Activated B cell treated with CpG ODN at 0.5 μM for 24 hours (primary cell): Measurements from ENCODE around the gene SSPN. TPM values are rescaled to one million over a fixed set of nuclear protein-coding genes. Genes with fewer than 3 reads are reported as not detected.

Source experiments
- ATAC-seq: fragments of 200-7000 bp; cut with Tn5 transposase; one replicate; pipeline ENCODE4 v1.10.0; 2021; ENCODE audit warnings: low read depth, mild to moderate bottlenecking, moderate library complexity
- CTCF ChIA-PET: fragments of 350-600 bp; sonication (Branson Sonifier 250); formaldehyde crosslinking; loops from one replicate; lab custom pipeline; 2021; ENCODE audit warnings: antibody characterized with exemption; lab: Charles Lee
- POLR2A ChIA-PET: fragments of 350-600 bp; sonication (Branson Sonifier 250); formaldehyde crosslinking; loops from one replicate; lab custom pipeline; 2021; ENCODE audit warnings: antibody characterized with exemption; lab: Charles Lee
- DNase-seq: peaks from one replicate; pipeline ENCODE4 v3.0.0; 2022
- H3K27ac Mint-ChIP-seq: one replicate; pipeline ENCODE4 v1.8.0; 2020; ENCODE audit warnings: mixed read lengths
- H3K27me3 Mint-ChIP-seq: one replicate; pipeline ENCODE4 v1.8.0; 2021; ENCODE audit warnings: mixed read lengths
- H3K36me3 Mint-ChIP-seq: one replicate; pipeline ENCODE4 v1.8.0; 2021; ENCODE audit warnings: low read depth, mixed read lengths
- H3K4me1 Mint-ChIP-seq: one replicate; pipeline ENCODE4 v1.8.0; 2021; ENCODE audit warnings: mixed read lengths
- H3K4me3 Mint-ChIP-seq: one replicate; pipeline ENCODE4 v1.8.0; 2020; ENCODE audit warnings: mild to moderate bottlenecking, mixed read lengths
- H3K9me3 Mint-ChIP-seq: one replicate; pipeline ENCODE4 v1.8.0; 2020; ENCODE audit warnings: mixed read lengths
- CTCF ChIP-seq: fragments of 200-600 bp; IDR thresholded peaks from one replicate; pipeline ENCODE4 v1.8.0; 2022; ENCODE audit warnings: antibody characterized with exemption, mild to moderate bottlenecking
- intact Hi-C: fragments of 100-400 bp; cut with micrococcal nuclease; formaldehyde crosslinking; loops from one replicate; pipeline ENCODE4 v1.15.1; 2024
- total RNA-seq: library from RNA; stranded (reverse); gene quantifications from 2 replicates; pipeline ENCODE4 v1.2.3, GENCODE V29; 2022

The SSPN gene
- total RNA-seq, 1 donor from 2014 or later: 3.0 TPM

GRCh38 chr12:26158078-26158764 lies 37.2 kb upstream of the SSPN start:
- no peak for TF ChIP-seq CTCF
- peak overlapping the region; percentile 41 for H3K4me3 Mint-ChIP-seq
- peak overlapping the region; percentile 87 for H3K27ac Mint-ChIP-seq
- DNase-seq: peak; percentile 21
- peaks cover 97% of the 10 kb centered on the region for H3K4me1 Mint-ChIP-seq
- ATAC-seq: peak; percentile 12
- no peaks in the 10 kb centered on the region for H3K36me3 Mint-ChIP-seq
- no peaks in the 10 kb centered on the region for H3K27me3 Mint-ChIP-seq
- H3K9me3 Mint-ChIP-seq: no peaks in the 10 kb centered on the region
- intact Hi-C loops: no loop called here
- CTCF ChIA-PET: interaction anchor here (0.9 to 5.7 kb wide), 6 partner anchors 36 to 160 kb away, joined by 4 to 74 read pairs (median 5); partner anchors contain the start of genes BHLHE41 and SSPN
- POLR2A ChIA-PET: interaction anchor here (0.5 to 7.1 kb wide), 9 partner anchors 31 to 309 kb away, joined by 3 to 189 read pairs (median 5); partner anchors contain the start of genes BHLHE41 and SSPN

DNA sequence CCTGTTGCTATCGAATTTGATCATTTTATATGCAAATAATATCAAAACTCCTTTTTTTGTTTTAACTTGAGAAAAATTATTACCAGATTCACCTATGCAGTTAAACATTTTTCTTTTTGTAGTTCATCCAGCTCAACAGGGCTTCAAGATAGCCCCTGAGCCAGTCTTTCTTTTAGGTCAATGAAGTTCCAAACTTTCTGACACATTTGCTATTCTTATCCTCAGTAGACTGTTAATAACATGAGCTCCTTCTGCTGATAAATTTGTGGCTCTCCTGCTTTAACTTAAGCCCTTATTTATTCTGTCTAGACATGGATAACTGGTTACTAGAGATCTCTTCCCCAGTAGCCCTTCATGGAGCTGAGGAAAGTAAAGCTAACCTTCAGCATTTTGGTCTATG lies 33.2 kb upstream of the SSPN start:
- POLR2A ChIA-PET: interaction anchor here (1.0 to 3.0 kb wide), 3 partner anchors 9 to 40 kb away, joined by 3 to 10 read pairs (median 4); partner anchors contain the start of gene BHLHE41
- Mint-ChIP-seq H3K4me1 (peaks cover 68% of the 10 kb centered on the region), H3K36me3 (no peaks in the 10 kb centered on the region)

DNA sequence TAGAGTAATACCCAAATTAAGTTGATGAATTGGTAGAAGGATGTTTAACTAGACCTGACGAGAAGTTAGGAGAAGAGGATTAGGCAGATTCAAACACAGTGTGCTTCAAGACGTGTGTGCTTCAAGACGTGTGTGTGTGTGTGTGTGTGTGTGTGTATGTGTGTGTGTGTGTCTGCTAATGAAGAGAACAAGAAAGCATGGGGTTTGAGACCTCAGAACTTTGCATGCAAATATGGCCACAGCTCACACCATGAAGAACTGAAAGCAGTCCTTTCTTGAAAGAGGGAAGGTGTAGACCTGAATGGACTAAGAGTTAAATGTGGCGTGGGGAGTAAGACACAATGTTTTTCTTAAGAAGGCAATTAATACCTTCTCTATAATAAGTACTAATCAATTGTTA lies 32.5 kb upstream of the SSPN start:
- peak; percentile 74 for ATAC-seq

More for the DNA sequence above, 33.2 kb upstream of the SSPN start:
- Mint-ChIP-seq H3K9me3 (no peaks in the 10 kb centered on the region), H3K27ac (peak overlapping the region; percentile 67), H3K27me3 (no peaks in the 10 kb centered on the region), H3K4me3 (no peak overlapping the region)
- TF ChIP-seq CTCF: no peak
- DNase-seq (no peak), ATAC-seq (no peak)
- CTCF ChIA-PET: interaction anchor here (0.8 to 1.3 kb wide), 2 partner anchors 9 to 39 kb away, joined by 3 to 9 read pairs; no protein-coding TSS in a partner anchor
- intact Hi-C loops: no loop called here

GRCh38 chr12:26164118-26164517 lies 31.3 kb upstream of the SSPN start:
- Mint-ChIP-seq H3K9me3 (no peaks in the 10 kb centered on the region), H3K4me1 (peaks cover 49% of the 10 kb centered on the region), H3K27ac (no peak overlapping the region), H3K27me3 (no peaks in the 10 kb centered on the region), H3K36me3 (no peaks in the 10 kb centered on the region), H3K4me3 (no peak overlapping the region)
- CTCF ChIA-PET: interaction anchor here (1.5 to 1.8 kb wide), 2 partner anchors 23 to 45 kb away, joined by 3 to 4 read pairs; no protein-coding TSS in a partner anchor
- POLR2A ChIA-PET: interaction anchor here (3.0 kb wide), 1 partner anchor 40 kb away, joined by 10 read pairs; the partner anchor contains the start of gene BHLHE41
- DNase-seq (no peak), ATAC-seq (no peak)
- no peak for TF ChIP-seq CTCF
- intact Hi-C loops: no loop called here

More for the DNA sequence above, 32.5 kb upstream of the SSPN start:
- Mint-ChIP-seq H3K4me1 (peaks cover 61% of the 10 kb centered on the region), H3K36me3 (no peaks in the 10 kb centered on the region), H3K27me3 (no peaks in the 10 kb centered on the region), H3K27ac (peak overlapping the region; percentile 67), H3K4me3 (no peak overlapping the region), H3K9me3 (no peaks in the 10 kb centered on the region)
- CTCF ChIA-PET: interaction anchor here (0.8 to 1.3 kb wide), 2 partner anchors 9 to 40 kb away, joined by 3 to 9 read pairs; no protein-coding TSS in a partner anchor
- no peak for DNase-seq
- no peak for TF ChIP-seq CTCF
- POLR2A ChIA-PET: interaction anchor here (0.7 to 3.0 kb wide), 4 partner anchors 8 to 48 kb away, joined by 3 to 10 read pairs (median 4); partner anchors contain the start of gene BHLHE41
- intact Hi-C loops: no loop called here

DNA sequence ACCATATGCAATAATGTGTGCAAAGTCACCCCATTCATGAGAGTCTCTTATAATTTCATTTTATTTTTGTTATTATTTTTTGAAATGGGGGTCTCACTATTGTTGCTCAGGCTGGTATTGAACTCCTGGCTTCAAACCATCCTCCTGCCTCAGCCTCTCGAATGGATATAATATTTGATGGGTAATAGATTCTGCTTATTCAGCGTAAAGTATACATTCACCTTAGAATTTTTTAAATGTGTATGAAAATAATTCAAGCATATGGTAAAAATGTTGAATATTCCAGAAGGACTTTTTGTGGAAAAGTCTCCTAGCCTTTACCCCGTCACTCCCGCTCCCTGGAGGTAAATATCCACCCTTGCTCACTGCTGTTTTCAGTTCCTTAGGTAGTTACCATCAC lies 23.4 kb upstream of the SSPN start:
- CTCF ChIA-PET: interaction anchor here (1.0 kb wide), 1 partner anchor 9 kb away, joined by 3 read pairs; no protein-coding TSS in a partner anchor
- DNase-seq (no peak), ATAC-seq (no peak)
- POLR2A ChIA-PET: no interaction called here
- H3K9me3 Mint-ChIP-seq: no peaks in the 10 kb centered on the region
- H3K27me3 Mint-ChIP-seq: no peaks in the 10 kb centered on the region
- H3K4me3 Mint-ChIP-seq: no peak overlapping the region
- intact Hi-C loops: no loop called here
- H3K4me1 Mint-ChIP-seq: peaks cover 13% of the 10 kb centered on the region
- TF ChIP-seq CTCF: no peak
- H3K27ac Mint-ChIP-seq: no peak overlapping the region
- no peaks in the 10 kb centered on the region for H3K36me3 Mint-ChIP-seq
